Measurements from ENCODE around the gene HSDL1.
A peak's percentile ranks its signal among the peaks of the same experiment; 100 is the strongest.
"Not testable (repeated sequence)": the region's sequence is repeated elsewhere in the genome, so short reads cannot be mapped to it uniquely, and the experiment has no call there.

The HSDL1 gene

GRCh38 chr16:84137769-84138357, 7.1 kb downstream of the HSDL1 start:
- DNase-seq = no peak

GRCh38 chr16:84137287-84137686, 7.7 kb downstream of the HSDL1 start:
- no peak for DNase-seq

GRCh38 chr16:84136331-84137125, 8.4 kb downstream of the HSDL1 start:
- DNase-seq = no peak

GRCh38 chr16:84132527-84133285, 12.3 kb downstream of the HSDL1 start:
- DNase-seq = no peak

- DNase-seq = no peak
These were observed 13.9 kb downstream of the HSDL1 start for GRCh38 chr16:84131117-84131516.

GRCh38 chr16:84124257-84125073, 20.5 kb downstream of the HSDL1 start:
- DNase-seq = no peak

- DNase-seq = no peak
These were observed 24.0 kb downstream of the HSDL1 start for GRCh38 chr16:84121007-84121406.

- DNase-seq = no peak
These were observed 25.0 kb downstream of the HSDL1 start for GRCh38 chr16:84120023-84120422.

- DNase-seq = peak; percentile 50
These were observed 25.6 kb downstream of the HSDL1 start for GRCh38 chr16:84119368-84119767.

- DNase-seq = not testable (repeated sequence)
These were observed 26.7 kb downstream of the HSDL1 start for GRCh38 chr16:84118315-84118714.

GRCh38 chr16:84117494-84117843, 27.5 kb downstream of the HSDL1 start:
- no peak for DNase-seq

- peak; percentile 80 for DNase-seq
These were observed 28.1 kb downstream of the HSDL1 start, which contains the start of gene MBTPS1 for GRCh38 chr16:84116720-84117493. TSS of gene MBTPS1 (minus strand) at chr16:84116942. CDS start at chr16:84101783, 15,159 bp downstream.

GRCh38 chr16:84115919-84116719, 28.9 kb downstream of the HSDL1 start:
- DNase-seq = no peak

- not testable (repeated sequence) for DNase-seq
These were observed 33.0 kb downstream of the HSDL1 start for GRCh38 chr16:84111949-84112348.

GRCh38 chr16:84111525-84111924, 33.5 kb downstream of the HSDL1 start:
- no peak for DNase-seq

GRCh38 chr16:84110527-84110926, 34.5 kb downstream of the HSDL1 start:
- DNase-seq = no peak

GRCh38 chr16:84109598-84110335, 35.2 kb downstream of the HSDL1 start:
- no peak for DNase-seq

- no peak for DNase-seq
These were observed 37.1 kb downstream of the HSDL1 start for GRCh38 chr16:84107921-84108320.

GRCh38 chr16:84105948-84106740, 38.8 kb downstream of the HSDL1 start:
- DNase-seq = no peak
